ENCODE data around the gene CACNA1C.

The CACNA1C gene

GRCh38 chr12:2693980-2694610 lies 641.3 kb downstream of the CACNA1C start:
- in situ Hi-C loops (cut with HindIII; ENCODE audit: low pct_ligation_motif_present, low sequenced_read_pairs), result no loop called here
- Histone ChIP-seq H3K27me3 (replicated peaks) (peaks cover 2% of the 10 kb centered on the region), H3K27ac (no peak overlapping the region), H3K4me3 (ENCODE audit: low read depth, low read length) (no peak overlapping the region), H3K36me3 (replicated peaks) (no peaks in the 10 kb centered on the region)
- DNase-seq, result no peak
- no peak for TF ChIP-seq CTCF (IDR thresholded peaks at IDR 0.05; ENCODE audit: low read depth, low read length, missing control alignments)

- no peak overlapping the region for H3K4me3 ChIP-seq (ENCODE audit: low read depth, low read length)
- no peak overlapping the region for H3K27ac ChIP-seq
Measured at GRCh38 chr12:2696136-2696535, 643.3 kb downstream of the CACNA1C start.

DNA sequence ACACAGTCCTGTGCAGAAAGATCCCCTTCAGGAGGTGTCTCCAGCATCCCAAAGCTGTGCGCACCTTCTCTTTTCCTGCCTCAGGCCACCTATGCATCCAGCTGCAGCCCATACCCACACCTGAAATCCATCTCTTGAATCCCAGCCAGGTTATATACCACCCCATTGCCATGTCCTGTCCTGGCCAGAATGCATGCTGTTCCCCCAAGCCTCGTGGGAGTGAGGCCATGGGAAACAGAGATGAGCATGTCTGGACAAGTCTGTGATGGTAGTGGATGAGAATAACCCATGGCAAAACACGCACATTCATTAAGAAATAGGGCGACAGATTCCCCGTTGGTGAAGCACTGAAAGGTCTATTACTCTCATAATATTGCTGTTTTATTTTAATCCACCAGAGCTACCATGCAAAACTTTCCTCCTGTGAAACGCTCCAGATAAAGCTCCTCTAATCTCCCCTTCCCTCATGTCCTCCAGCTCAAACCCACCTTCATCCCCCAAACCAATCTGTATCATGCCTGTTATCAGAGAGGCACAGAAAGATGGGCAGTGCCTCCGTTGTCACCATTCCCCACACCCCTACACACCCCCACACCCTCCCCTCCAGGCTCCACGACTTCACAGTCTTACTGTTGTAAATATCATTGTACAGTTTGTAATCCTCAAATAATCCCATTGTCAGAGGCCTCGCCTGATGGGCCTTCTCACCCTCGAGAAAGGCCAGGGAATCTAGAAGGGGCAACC lies 644.4 kb downstream of the CACNA1C start:
- TF ChIP-seq CTCF (IDR thresholded peaks at IDR 0.05; ENCODE audit: low read depth, low read length, missing control alignments), result no peak
- H3K4me3 ChIP-seq (ENCODE audit: low read depth, low read length), result no peak overlapping the region
- no peak overlapping the region for H3K27ac ChIP-seq
- no peak for DNase-seq
- in situ Hi-C loops (cut with HindIII; ENCODE audit: low pct_ligation_motif_present, low sequenced_read_pairs), result no loop called here
- H3K27me3 ChIP-seq (replicated peaks), result peaks cover 2% of the 10 kb centered on the region
- no peaks in the 10 kb centered on the region for H3K36me3 ChIP-seq (replicated peaks)

More at GRCh38 chr12:2696136-2696535, 643.3 kb downstream of the CACNA1C start:
- no peak for TF ChIP-seq CTCF (IDR thresholded peaks at IDR 0.05; ENCODE audit: low read depth, low read length, missing control alignments)
- in situ Hi-C loops (cut with HindIII; ENCODE audit: low pct_ligation_motif_present, low sequenced_read_pairs), result no loop called here
- peaks cover 2% of the 10 kb centered on the region for H3K27me3 ChIP-seq (replicated peaks)
- H3K36me3 ChIP-seq (replicated peaks), result no peaks in the 10 kb centered on the region
- no peak for DNase-seq

DNA sequence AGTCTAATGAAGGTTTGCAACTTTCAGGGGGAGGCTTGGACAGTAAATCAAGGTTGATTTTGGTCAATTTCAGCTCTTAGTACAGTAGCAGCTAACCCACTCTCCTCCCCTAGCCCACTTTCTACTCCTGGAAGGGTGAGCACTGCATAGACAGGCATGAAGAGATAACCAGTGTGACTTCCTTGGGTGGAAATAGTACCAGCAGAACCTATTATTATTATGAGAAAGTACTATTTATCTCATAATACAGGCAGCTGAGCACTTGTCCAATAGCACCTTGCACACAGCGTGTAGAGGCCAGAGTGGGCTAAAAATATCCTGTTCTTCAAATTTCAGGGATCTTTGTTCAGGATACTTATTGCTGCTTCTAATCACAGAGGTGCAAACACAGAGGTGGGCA lies 645.8 kb downstream of the CACNA1C start:
- no peak overlapping the region for H3K27ac ChIP-seq
- H3K36me3 ChIP-seq (replicated peaks), result no peaks in the 10 kb centered on the region
- in situ Hi-C loops (cut with HindIII; ENCODE audit: low pct_ligation_motif_present, low sequenced_read_pairs), result no loop called here

GRCh38 chr12:2710701-2711100 lies 657.9 kb downstream of the CACNA1C start:
- H3K36me3 ChIP-seq (replicated peaks), result no peaks in the 10 kb centered on the region
- in situ Hi-C loops (cut with HindIII; ENCODE audit: low pct_ligation_motif_present, low sequenced_read_pairs), result no loop called here
- no peak for DNase-seq
- no peak overlapping the region for H3K27ac ChIP-seq
- H3K27me3 ChIP-seq (replicated peaks), result no peaks in the 10 kb centered on the region
- no peak overlapping the region for H3K4me3 ChIP-seq (ENCODE audit: low read depth, low read length)
- no peak for TF ChIP-seq CTCF (IDR thresholded peaks at IDR 0.05; ENCODE audit: low read depth, low read length, missing control alignments)

More for the DNA sequence above, 645.8 kb downstream of the CACNA1C start:
- no peak for DNase-seq
- no peak for TF ChIP-seq CTCF (IDR thresholded peaks at IDR 0.05; ENCODE audit: low read depth, low read length, missing control alignments)
- Histone ChIP-seq H3K27me3 (replicated peaks) (no peaks in the 10 kb centered on the region), H3K4me3 (ENCODE audit: low read depth, low read length) (no peak overlapping the region)

Measured in brain microvascular endothelial cell (primary cell).